B cell (primary cell): ENCODE measurements around the gene DHX35. TPM values are rescaled to one million over a fixed set of nuclear protein-coding genes. Genes with fewer than 3 reads are reported as not detected.

Experiments used
- ATAC-seq: fragments of 200-7000 bp; cut with Tn5 transposase; one replicate; pipeline ENCODE4 v1.10.0; 2021; ENCODE audit warnings: low read depth, mild to moderate bottlenecking, moderate number of reproducible peaks, moderate library complexity
- CTCF ChIA-PET: fragments of 350-600 bp; sonication (Branson Sonifier 250); formaldehyde crosslinking; loops from one replicate; lab custom pipeline; 2021; ENCODE audit warnings: antibody characterized with exemption, inconsistent platforms; lab: Charles Lee
- POLR2A ChIA-PET: fragments of 350-600 bp; sonication (Branson Sonifier 250); formaldehyde crosslinking; loops from one replicate; lab custom pipeline; 2021; ENCODE audit warnings: antibody characterized with exemption; lab: Charles Lee
- DNase-seq: peaks from one replicate; pipeline ENCODE4 v3.0.0; 2013
- H2AFZ ChIP-seq: 2 replicates; pipeline ENCODE4 v1.6.1; 2012; ENCODE audit warnings: mild to moderate bottlenecking, low read depth, low read length; ENCODE audit not compliant: insufficient read depth, poor library complexity, severe bottlenecking
- H3K27ac ChIP-seq, 2 donors: 1 replicate in 1 of 2; 2 replicates in 1 of 2; pipeline ENCODE4 v1.5.1; 2012 to 2013; ENCODE audit warnings: low read length in 2 of 2, mild to moderate bottlenecking in 2 of 2, moderate library complexity in 1 of 2
- H3K27me3 ChIP-seq, 4 experiments: fragments of 200-600 bp in 1 of 4; sonication (generic) in 1 of 4; replicated peaks in 1 of 4; 1 replicate in 2 of 4; 2 replicates in 2 of 4; pipeline versions ENCODE4 v1.6.1 to v1.7.0; 2013 to 2016; ENCODE audit warnings: low read length in 3 of 4, mild to moderate bottlenecking in 2 of 4, mixed read lengths in 1 of 4, moderate library complexity in 1 of 4; ENCODE audit not compliant: insufficient read depth in 4 of 4, control insufficient read depth in 3 of 4; ENCODE audit errors: control extremely low read depth in 1 of 4
- H3K36me3 ChIP-seq, 2 experiments: replicated peaks in 1 of 2; 1 replicate in 1 of 2; 2 replicates in 1 of 2; pipeline versions ENCODE4 v1.6.1 to v1.7.1; 2013; ENCODE audit warnings: low read length in 1 of 2; ENCODE audit not compliant: insufficient read depth in 2 of 2, control insufficient read depth in 1 of 2; ENCODE audit errors: control extremely low read depth in 1 of 2, extremely low read depth in 1 of 2
- H3K4me1 ChIP-seq, 2 donors: fragments of 200-600 bp in 1 of 2; sonication (generic) in 1 of 2; 1 replicate in 1 of 2; 2 replicates in 1 of 2; pipeline versions ENCODE4 v1.5.1 to v1.6.1; 2013 to 2017; ENCODE audit warnings: low read length in 2 of 2; ENCODE audit not compliant: control insufficient read depth in 2 of 2, insufficient read depth in 2 of 2
- H3K4me2 ChIP-seq: replicated peaks from 2 replicates; pipeline ENCODE3; 2012; ENCODE audit warnings: mild to moderate bottlenecking, low read depth, low read length; ENCODE audit not compliant: poor library complexity, severe bottlenecking
- H3K4me3 ChIP-seq, 5 experiments: fragments of 200-600 bp in 1 of 5; sonication (generic) in 1 of 5; 1 replicate in 3 of 5; 2 replicates in 2 of 5; pipeline versions ENCODE4 v1.5.1 to v1.7.0; 2011 to 2016; ENCODE audit warnings: low read length in 4 of 5, mild to moderate bottlenecking in 4 of 5, low read depth in 2 of 5, control low read depth in 1 of 5, moderate library complexity in 1 of 5; ENCODE audit not compliant: insufficient read depth in 1 of 5; ENCODE audit errors: control extremely low read depth in 1 of 5, extremely low read depth in 1 of 5
- H3K79me2 ChIP-seq: fragments of 200-600 bp; sonication (generic); one replicate; pipeline ENCODE4 v1.6.0; 2016; ENCODE audit warnings: low read length; ENCODE audit not compliant: control insufficient read depth, insufficient read depth
- H3K9ac ChIP-seq: fragments of 200-600 bp; sonication (generic); 2 replicates; pipeline ENCODE4 v1.6.1; 2017; ENCODE audit warnings: mild to moderate bottlenecking, low read length, moderate library complexity
- H3K9me3 ChIP-seq, 3 donors: one replicate each; pipeline versions ENCODE4 v1.6.1 to v1.7.1; 2013; ENCODE audit warnings: low read length in 2 of 3; ENCODE audit not compliant: control insufficient read depth in 2 of 3, insufficient read depth in 1 of 3; ENCODE audit errors: control extremely low read depth in 1 of 3
- H4K20me1 ChIP-seq: 2 replicates; pipeline ENCODE4 v1.6.0; 2012; ENCODE audit warnings: mild to moderate bottlenecking, low read length; ENCODE audit not compliant: insufficient read depth, control insufficient read depth, poor library complexity, severe bottlenecking
- H3K27ac Mint-ChIP-seq: one replicate; pipeline ENCODE4 v1.8.0; 2021; ENCODE audit warnings: mixed read lengths
- H3K27me3 Mint-ChIP-seq: one replicate; pipeline ENCODE4 v1.8.0; 2021; ENCODE audit warnings: mixed read lengths
- H3K4me1 Mint-ChIP-seq: one replicate; pipeline ENCODE4 v1.8.0; 2021; ENCODE audit warnings: mixed read lengths
- H3K4me3 Mint-ChIP-seq: one replicate; pipeline ENCODE4 v1.8.0; 2021; ENCODE audit warnings: mixed read lengths
- H3K9me3 Mint-ChIP-seq: one replicate; pipeline ENCODE4 v1.8.0; 2022; ENCODE audit warnings: mixed read lengths; ENCODE audit not compliant: insufficient read depth
- CTCF ChIP-seq: fragments of 200-600 bp; IDR thresholded peaks from one replicate; pipeline ENCODE4 v1.8.0; 2022; ENCODE audit warnings: antibody characterized with exemption, mild to moderate bottlenecking
- EZH2 ChIP-seq: IDR thresholded peaks from 2 replicates; pipeline ENCODE4 v1.6.1; 2012; ENCODE audit warnings: borderline replicate concordance, low read depth, mild to moderate bottlenecking, moderate library complexity, low read length; ENCODE audit not compliant: insufficient read depth, poor library complexity, severe bottlenecking
- intact Hi-C: fragments of 100-400 bp; cut with micrococcal nuclease; formaldehyde crosslinking; loops from one replicate; pipeline ENCODE4 v1.10.0; 2022
- polyA plus RNA-seq: library from polyadenylated mRNA; depleted of rRNA; stranded (reverse); fragments of >200 nt; gene quantifications from 2 replicates; pipeline ENCODE4 v1.2.3, GENCODE V29; 2012
- total RNA-seq, 2 donors: library from RNA; stranded (reverse); fragments of 120-200 nt in 1 of 2; gene quantifications; 1 replicate in 1 of 2; 2 replicates in 1 of 2; pipeline versions ENCODE4 v1.2.3 to v1.2.4, GENCODE V29; 2013 to 2022

The DHX35 gene
- total and polyA plus RNA-seq, 2 donors (not counting 1 experiment from before 2014, with no cell fraction given) = 7.5 to 12.4 TPM

GRCh38 chr20:38963745-38964144 is 1.6 kb downstream of the DHX35 start:
- ATAC-seq = no peak
- TF ChIP-seq CTCF = no peak
- TF ChIP-seq EZH2 = no peak
- Histone ChIP-seq H3K9ac (no peak overlapping the region), H3K9me3 (no peaks in the 10 kb centered on the region), H3K27me3 (no peaks in the 10 kb centered on the region), H3K4me3 (no peak overlapping the region), H3K36me3 (peaks cover 1 to 3% of the 10 kb centered on the region in 2 experiments), H3K79me2 (peaks cover 30% of the 10 kb centered on the region), H3K4me2 (no peak overlapping the region), H3K4me1 (peaks cover 14% of the 10 kb centered on the region in 2 donors), H2AFZ (no peak overlapping the region), H3K27ac (no peak overlapping the region), H4K20me1 (no peaks in the 10 kb centered on the region)
- CTCF ChIA-PET = interaction anchor here (1.1 to 4.0 kb wide), 7 partner anchors 10 to 315 kb away, joined by 3 to 20 read pairs (median 5); partner anchors contain the start of gene FAM83D
- Mint-ChIP-seq H3K27ac (no peak overlapping the region), H3K4me1 (peaks cover 20% of the 10 kb centered on the region), H3K27me3 (no peaks in the 10 kb centered on the region), H3K4me3 (no peak overlapping the region), H3K9me3 (no peaks in the 10 kb centered on the region)
- intact Hi-C loops = loop anchor here (5.0 to 10.0 kb wide), 3 partner anchors 236 to 1269 kb away; partner anchors contain the start of genes CTNNBL1 and RALGAPB
- DNase-seq = no peak
- POLR2A ChIA-PET = no interaction called here

DNA sequence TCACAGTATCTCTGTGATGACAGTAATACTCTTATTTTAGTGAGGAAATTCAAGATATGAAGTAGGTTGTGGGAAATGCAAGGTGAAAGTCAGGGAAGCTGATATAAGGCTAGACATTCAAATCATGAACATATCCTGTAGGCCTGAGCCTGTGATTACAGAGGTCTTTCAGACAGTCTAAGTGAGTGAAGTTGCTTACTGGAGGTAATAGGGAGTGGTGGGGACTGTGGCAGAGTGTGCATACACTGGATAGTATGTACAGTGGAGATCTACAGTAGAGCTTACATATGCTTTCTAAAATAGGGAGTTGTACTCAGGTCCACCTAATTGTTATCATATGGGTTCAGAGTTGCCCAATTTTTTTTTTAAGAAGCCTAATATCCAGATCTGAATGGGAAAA is 3.1 kb downstream of the DHX35 start:
- no peak overlapping the region for H3K27ac ChIP-seq
- no peaks in the 10 kb centered on the region for H3K27me3 ChIP-seq
- H3K4me1 Mint-ChIP-seq = peaks cover 20% of the 10 kb centered on the region
- no peak for DNase-seq
- ChIA-PET CTCF (interaction anchor here (0.9 kb wide), 1 partner anchor 43 kb away, joined by 3 read pairs; no protein-coding TSS in a partner anchor), POLR2A (no interaction called here)
- H2AFZ ChIP-seq = no peak overlapping the region
- H3K4me2 ChIP-seq = no peak overlapping the region
- ATAC-seq = no peak
- peaks cover 4 to 15% of the 10 kb centered on the region in 2 experiments for H3K36me3 ChIP-seq
- intact Hi-C loops = loop anchor here (10.0 kb wide), 1 partner anchor 1270 kb away; the partner anchor contains the start of gene CTNNBL1
- peaks cover 14% of the 10 kb centered on the region in 2 donors for H3K4me1 ChIP-seq
- no peaks in the 10 kb centered on the region for H3K27me3 Mint-ChIP-seq
- no peak overlapping the region for H3K27ac Mint-ChIP-seq
- no peak overlapping the region for H3K9ac ChIP-seq
- peaks cover 30% of the 10 kb centered on the region for H3K79me2 ChIP-seq
- no peak for TF ChIP-seq EZH2
- TF ChIP-seq CTCF = no peak
- no peak overlapping the region for H3K4me3 Mint-ChIP-seq
- no peak overlapping the region for H3K4me3 ChIP-seq
- H3K9me3 Mint-ChIP-seq = no peaks in the 10 kb centered on the region
- no peaks in the 10 kb centered on the region for H3K9me3 ChIP-seq
- H4K20me1 ChIP-seq = no peaks in the 10 kb centered on the region
